Endothelial cell (in vitro differentiated cells): ENCODE results near the gene WDR5B. TPM values are rescaled to one million over a fixed set of nuclear protein-coding genes. Genes with fewer than 3 reads are reported as not detected.
A peak's percentile ranks its signal among the peaks of the same experiment; 100 is the strongest.

Source experiments
- DNase-seq: peaks from one replicate; pipeline ENCODE4 v3.0.0; 2021; ENCODE audit warnings: low spot score
- H3K27ac Mint-ChIP-seq: one replicate; pipeline ENCODE4 v1.8.0; 2021; ENCODE audit warnings: mixed read lengths, inconsistent platforms; ENCODE audit not compliant: unreplicated experiment
- H3K27me3 Mint-ChIP-seq: one replicate; pipeline ENCODE4 v1.8.0; 2021; ENCODE audit warnings: mild to moderate bottlenecking, moderate library complexity, mixed read lengths, inconsistent platforms; ENCODE audit not compliant: unreplicated experiment
- H3K36me3 Mint-ChIP-seq: one replicate; pipeline ENCODE4 v1.8.0; 2021; ENCODE audit warnings: mild to moderate bottlenecking, low read depth, mixed read lengths, inconsistent platforms; ENCODE audit not compliant: unreplicated experiment
- H3K4me1 Mint-ChIP-seq: one replicate; pipeline ENCODE4 v1.8.0; 2021; ENCODE audit warnings: mild to moderate bottlenecking, mixed read lengths, inconsistent platforms; ENCODE audit not compliant: unreplicated experiment
- H3K4me3 Mint-ChIP-seq: one replicate; pipeline ENCODE4 v1.8.0; 2021; ENCODE audit warnings: mild to moderate bottlenecking, mixed read lengths, inconsistent platforms; ENCODE audit not compliant: unreplicated experiment
- H3K9me3 Mint-ChIP-seq: one replicate; pipeline ENCODE4 v1.8.0; 2021; ENCODE audit warnings: mixed read lengths, inconsistent platforms; ENCODE audit not compliant: unreplicated experiment
- CTCF ChIP-seq: fragments of 200-600 bp; sonication (generic); IDR thresholded peaks from one replicate; pipeline ENCODE4 v1.5.0; 2021; ENCODE audit warnings: antibody characterized with exemption; ENCODE audit not compliant: unreplicated experiment
- total RNA-seq: library from RNA; stranded (reverse); fragmentation: NEBNext Ultra II Directional; extraction: Animal tissue kit (Norgen Biotek cat#: 25700); gene quantifications from one replicate; pipeline ENCODE4 v1.2.1, GENCODE V29; 2021; ENCODE audit not compliant: unreplicated experiment

WDR5B gene
- total RNA-seq, 1 donor from 2014 or later = 3.1 TPM

- peaks cover 4% of the 10 kb centered on the region for H3K36me3 Mint-ChIP-seq
- peaks cover 3% of the 10 kb centered on the region for H3K27me3 Mint-ChIP-seq
- H3K4me1 Mint-ChIP-seq = peaks cover 9% of the 10 kb centered on the region
- H3K9me3 Mint-ChIP-seq = no peaks in the 10 kb centered on the region
- no peak for TF ChIP-seq CTCF
- H3K4me3 Mint-ChIP-seq = no peak overlapping the region
- DNase-seq = no peak
- no peak overlapping the region for H3K27ac Mint-ChIP-seq
Observed at GRCh38 chr3:122421101-122421500, 5.2 kb upstream of the WDR5B start.

- no peaks in the 10 kb centered on the region for H3K9me3 Mint-ChIP-seq
- no peaks in the 10 kb centered on the region for H3K36me3 Mint-ChIP-seq
- TF ChIP-seq CTCF = no peak
- H3K4me3 Mint-ChIP-seq = peak overlapping the region; percentile 98
- peak overlapping the region; percentile 100 for H3K27ac Mint-ChIP-seq
- peaks cover 18% of the 10 kb centered on the region for H3K4me1 Mint-ChIP-seq
- DNase-seq = peak; percentile 3
- H3K27me3 Mint-ChIP-seq = peaks cover 6% of the 10 kb centered on the region
Observed at GRCh38 chr3:122416966-122417365, 1.1 kb upstream of the WDR5B start.

GRCh38 chr3:122415104-122415744 is 638 bp downstream of the WDR5B start:
- DNase-seq = peak; percentile 27
- TF ChIP-seq CTCF = no peak
- peaks cover 6% of the 10 kb centered on the region for H3K27me3 Mint-ChIP-seq
- no peaks in the 10 kb centered on the region for H3K36me3 Mint-ChIP-seq
- H3K4me3 Mint-ChIP-seq = peak overlapping the region; percentile 98
- H3K4me1 Mint-ChIP-seq = peaks cover 18% of the 10 kb centered on the region
- H3K9me3 Mint-ChIP-seq = no peaks in the 10 kb centered on the region
- peak overlapping the region; percentile 100 for H3K27ac Mint-ChIP-seq

- H3K27ac Mint-ChIP-seq = no peak overlapping the region
- peak overlapping the region; percentile 98 for H3K4me3 Mint-ChIP-seq
- TF ChIP-seq CTCF = no peak
- DNase-seq = no peak
- peaks cover 18% of the 10 kb centered on the region for H3K4me1 Mint-ChIP-seq
- H3K27me3 Mint-ChIP-seq = peaks cover 6% of the 10 kb centered on the region
- H3K9me3 Mint-ChIP-seq = no peaks in the 10 kb centered on the region
- H3K36me3 Mint-ChIP-seq = no peaks in the 10 kb centered on the region
Observed at GRCh38 chr3:122414391-122414790, 1.5 kb downstream of the WDR5B start.

GRCh38 chr3:122410639-122411038 is 5.2 kb downstream of the WDR5B start:
- no peaks in the 10 kb centered on the region for H3K9me3 Mint-ChIP-seq
- TF ChIP-seq CTCF = no peak
- H3K27ac Mint-ChIP-seq = no peak overlapping the region
- no peak overlapping the region for H3K4me3 Mint-ChIP-seq
- no peak for DNase-seq
- H3K27me3 Mint-ChIP-seq = no peaks in the 10 kb centered on the region
- peaks cover 9% of the 10 kb centered on the region for H3K4me1 Mint-ChIP-seq
- peaks cover 5% of the 10 kb centered on the region for H3K36me3 Mint-ChIP-seq
